DND-41 (cell line): ENCODE results near the gene TULP4.

Experiments used
- ATAC-seq: fragments of 200-7000 bp; cut with Tn5 transposase; 3 replicates; pipeline ENCODE4 v1.9.1; 2021; ENCODE audit warnings: low read depth; ENCODE audit not compliant: insufficient read depth
- DNase-seq: peaks from one replicate; pipeline ENCODE4 v3.0.0-alpha.2; 2020
- H2AFZ ChIP-seq: 2 replicates; pipeline ENCODE4 v1.6.0; 2012; ENCODE audit warnings: low read depth, low read length
- H3K27ac ChIP-seq: 2 replicates; pipeline ENCODE4 v1.5.1; 2012; ENCODE audit warnings: low read length, inconsistent platforms
- H3K27me3 ChIP-seq: fragments of 200-600 bp; sonication (generic); 2 replicates; pipeline ENCODE4 v1.6.0; 2012; ENCODE audit warnings: low read length, mild to moderate bottlenecking, inconsistent platforms; ENCODE audit not compliant: insufficient read depth, poor library complexity
- H3K36me3 ChIP-seq: 2 replicates; pipeline ENCODE4 v1.5.1; 2012; ENCODE audit warnings: low read length, inconsistent platforms; ENCODE audit not compliant: insufficient read depth
- H3K4me1 ChIP-seq: 2 replicates; pipeline ENCODE4 v1.5.1; 2012; ENCODE audit warnings: mild to moderate bottlenecking, low read length; ENCODE audit not compliant: insufficient read depth
- H3K4me2 ChIP-seq: 2 replicates; pipeline ENCODE4 v1.6.0; 2012; ENCODE audit warnings: mild to moderate bottlenecking, moderate library complexity, low read length, inconsistent platforms; ENCODE audit not compliant: insufficient read depth
- H3K4me3 ChIP-seq, 2 experiments: fragments of 200-600 bp in 1 of 2; shearing (Covaris generic) in 1 of 2; 2 replicates each; pipeline ENCODE4 v1.5.1; 2012 to 2016; ENCODE audit warnings: inconsistent platforms in 2 of 2, low read length in 2 of 2, mild to moderate bottlenecking in 2 of 2, low read depth in 1 of 2, moderate library complexity in 1 of 2
- H3K79me2 ChIP-seq: 2 replicates; pipeline ENCODE4 v1.6.0; 2012; ENCODE audit warnings: low read length, inconsistent platforms; ENCODE audit not compliant: insufficient read depth
- H3K9ac ChIP-seq: 2 replicates; pipeline ENCODE4 v1.6.0; 2012; ENCODE audit warnings: low read depth, mild to moderate bottlenecking, inconsistent platforms, low read length, moderate library complexity
- H3K9me3 ChIP-seq: 2 replicates; pipeline ENCODE4 v1.5.1; 2012; ENCODE audit warnings: low read length, moderate library complexity, mild to moderate bottlenecking, inconsistent platforms; ENCODE audit not compliant: insufficient read depth, severe bottlenecking
- H4K20me1 ChIP-seq: 2 replicates; pipeline ENCODE4 v1.6.0; 2012; ENCODE audit warnings: low read length; ENCODE audit not compliant: insufficient read depth
- CTCF ChIP-seq: IDR thresholded peaks from 2 replicates; pipeline ENCODE4 v1.5.1; 2012; ENCODE audit warnings: borderline replicate concordance, low read length, moderate library complexity, mild to moderate bottlenecking; ENCODE audit not compliant: poor library complexity, severe bottlenecking; ENCODE audit errors: extremely low read depth
- EZH2 ChIP-seq: IDR thresholded peaks from 3 replicates; pipeline ENCODE4 v1.6.1; 2012; ENCODE audit warnings: borderline replicate concordance, low read depth, mild to moderate bottlenecking, moderate library complexity, low read length, inconsistent platforms; ENCODE audit not compliant: severe bottlenecking

The TULP4 gene

GRCh38 chr6:158445426-158446085, 133.3 kb downstream of the TULP4 start:
- H3K4me2 ChIP-seq, result no peak overlapping the region
- DNase-seq (peak; percentile 17), ATAC-seq (peak; percentile 69)
- H3K27ac ChIP-seq, result no peak overlapping the region
- 0 out of 2 replicates have a peak, but pooled peaks cover 7% of the 10 kb centered on the region for H4K20me1 ChIP-seq
- no peak overlapping the region for H3K4me3 ChIP-seq
- H3K9me3 ChIP-seq, result no peaks in the 10 kb centered on the region
- peaks cover 11% of the 10 kb centered on the region; the same call in 1 of the 2 replicates for H3K36me3 ChIP-seq
- TF ChIP-seq CTCF (no peak), EZH2 (no peak)
- no peak overlapping the region for H2AFZ ChIP-seq
- H3K9ac ChIP-seq, result no peak overlapping the region
- no peaks in the 10 kb centered on the region for H3K27me3 ChIP-seq
- H3K4me1 ChIP-seq, result no peaks in the 10 kb centered on the region
- no peaks in the 10 kb centered on the region for H3K79me2 ChIP-seq

GRCh38 chr6:158448856-158449255, 136.6 kb downstream of the TULP4 start:
- H3K4me3 ChIP-seq, result no peak overlapping the region
- no peak overlapping the region for H3K9ac ChIP-seq
- TF ChIP-seq CTCF (no peak), EZH2 (no peak)
- peaks cover 23% of the 10 kb centered on the region for H3K36me3 ChIP-seq
- H2AFZ ChIP-seq, result no peak overlapping the region
- DNase-seq (no peak), ATAC-seq (no peak)
- H3K79me2 ChIP-seq, result no peaks in the 10 kb centered on the region
- 0 out of 2 replicates have a peak, but pooled peaks cover 7% of the 10 kb centered on the region for H4K20me1 ChIP-seq
- no peak overlapping the region for H3K27ac ChIP-seq
- H3K4me2 ChIP-seq, result no peak overlapping the region
- no peaks in the 10 kb centered on the region for H3K9me3 ChIP-seq
- no peaks in the 10 kb centered on the region for H3K4me1 ChIP-seq
- no peaks in the 10 kb centered on the region for H3K27me3 ChIP-seq

- no peak for TF ChIP-seq CTCF
- no peak for TF ChIP-seq EZH2
- Histone ChIP-seq H3K9ac (no peak overlapping the region), H3K4me1 (no peaks in the 10 kb centered on the region), H2AFZ (no peak overlapping the region), H4K20me1 (0 out of 2 replicates have a peak, but pooled peaks cover 3% of the 10 kb centered on the region), H3K27ac (no peak overlapping the region), H3K9me3 (no peaks in the 10 kb centered on the region), H3K79me2 (no peaks in the 10 kb centered on the region), H3K36me3 (peaks cover 27% of the 10 kb centered on the region), H3K4me3 (no peak overlapping the region), H3K4me2 (no peak overlapping the region), H3K27me3 (no peaks in the 10 kb centered on the region)
- no peak for DNase-seq
- ATAC-seq, result no peak
Observed at GRCh38 chr6:158452191-158452590, 139.9 kb downstream of the TULP4 start.
